Measurements from ENCODE around the gene DGCR8. TPM values are rescaled to one million over a fixed set of nuclear protein-coding genes. Genes with fewer than 3 reads are reported as not detected.

Gene DGCR8
- total and polyA plus RNA-seq, 2 experiments from 2014 or later = 15.1 to 23.8 TPM

DNA sequence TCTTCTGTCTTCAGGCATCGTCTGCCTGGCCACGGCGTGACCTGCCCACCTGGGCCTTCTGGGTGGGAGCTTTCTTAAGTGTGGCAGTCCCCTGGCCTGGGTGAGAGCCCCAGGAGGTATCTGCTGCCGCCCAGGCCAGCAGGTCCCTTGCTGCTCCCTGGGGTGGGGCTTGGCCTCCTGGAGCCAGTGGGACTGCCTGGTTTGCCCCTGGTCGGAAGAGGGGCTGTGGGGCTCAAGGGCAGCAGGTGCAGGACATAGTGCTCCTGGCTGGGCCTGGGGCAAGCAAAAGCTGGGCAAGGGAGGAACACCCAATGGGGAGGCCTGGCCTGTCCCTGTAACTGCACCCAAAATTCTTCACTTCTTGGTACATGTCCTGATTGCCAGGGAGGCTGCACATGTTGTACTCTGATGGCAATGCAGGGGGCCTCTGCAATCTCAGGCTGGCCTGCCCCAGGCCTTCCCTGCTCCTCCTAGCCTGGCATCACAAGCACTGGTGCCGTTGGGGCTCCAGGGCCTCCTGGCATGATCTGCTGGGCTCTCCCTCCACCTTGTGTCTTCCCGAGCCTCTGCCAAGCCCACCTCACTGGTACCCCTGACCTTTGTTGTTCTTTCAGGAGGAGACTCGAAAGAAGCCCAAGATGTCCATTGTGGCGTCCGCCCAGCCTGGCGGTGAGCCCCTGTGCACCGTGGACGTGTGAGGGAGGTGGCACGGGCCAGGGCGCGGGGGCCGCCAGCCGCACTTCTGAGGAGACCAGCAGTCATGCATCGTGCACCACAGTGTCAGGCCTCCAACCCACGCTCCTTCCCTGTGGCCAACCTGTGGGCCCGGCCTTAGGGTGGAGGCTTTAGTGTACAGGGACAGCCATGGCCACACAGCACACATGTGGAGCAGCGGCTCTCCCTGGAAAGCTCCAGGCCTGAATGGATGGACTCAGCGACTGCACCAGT lies 29.6 kb downstream of the DGCR8 start:
- TF ChIP-seq, protein P1, sequence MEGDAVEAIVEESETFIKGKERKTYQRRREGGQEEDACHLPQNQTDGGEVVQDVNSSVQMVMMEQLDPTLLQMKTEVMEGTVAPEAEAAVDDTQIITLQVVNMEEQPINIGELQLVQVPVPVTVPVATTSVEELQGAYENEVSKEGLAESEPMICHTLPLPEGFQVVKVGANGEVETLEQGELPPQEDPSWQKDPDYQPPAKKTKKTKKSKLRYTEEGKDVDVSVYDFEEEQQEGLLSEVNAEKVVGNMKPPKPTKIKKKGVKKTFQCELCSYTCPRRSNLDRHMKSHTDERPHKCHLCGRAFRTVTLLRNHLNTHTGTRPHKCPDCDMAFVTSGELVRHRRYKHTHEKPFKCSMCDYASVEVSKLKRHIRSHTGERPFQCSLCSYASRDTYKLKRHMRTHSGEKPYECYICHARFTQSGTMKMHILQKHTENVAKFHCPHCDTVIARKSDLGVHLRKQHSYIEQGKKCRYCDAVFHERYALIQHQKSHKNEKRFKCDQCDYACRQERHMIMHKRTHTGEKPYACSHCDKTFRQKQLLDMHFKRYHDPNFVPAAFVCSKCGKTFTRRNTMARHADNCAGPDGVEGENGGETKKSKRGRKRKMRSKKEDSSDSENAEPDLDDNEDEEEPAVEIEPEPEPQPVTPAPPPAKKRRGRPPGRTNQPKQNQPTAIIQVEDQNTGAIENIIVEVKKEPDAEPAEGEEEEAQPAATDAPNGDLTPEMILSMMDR (IDR thresholded peaks at IDR 0.05; ENCODE audit: low read depth, low read length) = no peak
- Histone ChIP-seq H3K27me3 (no peaks in the 10 kb centered on the region), H3K36me3 (peaks cover 38% of the 10 kb centered on the region), H3K4me3 (no peak overlapping the region), H3K9me3 (ENCODE audit: low read depth) (no peaks in the 10 kb centered on the region), H3K4me1 (ENCODE audit: low read depth) (no peaks in the 10 kb centered on the region), H3K27ac (peak overlapping the region; percentile 78)
- no peak for DNase-seq (ENCODE audit: low read depth in 1 of 2, low spot score in 1 of 2)

DNA sequence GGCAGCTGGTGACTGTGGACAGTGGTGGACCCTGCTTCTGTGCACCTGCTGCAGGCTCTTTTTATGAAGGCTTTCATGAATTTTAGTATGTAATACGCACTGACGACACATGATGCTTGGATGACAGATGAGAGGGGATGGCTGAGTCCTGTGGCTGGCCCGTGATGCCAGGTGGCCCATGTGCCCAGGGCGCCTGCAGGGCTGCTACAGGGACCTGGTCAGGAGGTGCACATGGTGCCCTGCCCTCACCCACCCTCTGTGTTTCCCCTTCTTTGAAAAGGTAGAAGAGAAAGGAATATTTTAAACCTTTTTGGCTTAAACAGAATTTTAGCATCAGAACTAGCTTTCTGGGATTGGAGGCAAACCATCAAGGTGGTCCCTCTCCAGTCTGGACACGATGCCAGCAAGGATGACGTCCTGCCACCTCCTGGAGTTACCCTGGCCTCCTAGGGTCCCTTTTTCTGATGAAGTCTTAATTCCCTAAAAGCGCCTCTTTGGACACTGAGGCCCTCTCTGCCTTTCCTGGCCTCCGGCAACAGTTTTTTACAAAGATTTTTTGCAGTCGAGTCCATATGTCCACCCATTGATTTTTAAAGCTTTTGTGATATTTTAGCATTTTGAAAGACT lies 30.4 kb downstream of the DGCR8 start:
- Histone ChIP-seq H3K27ac (peak overlapping the region; percentile 78), H3K9me3 (ENCODE audit: low read depth) (no peaks in the 10 kb centered on the region), H3K4me1 (ENCODE audit: low read depth) (no peaks in the 10 kb centered on the region), H3K4me3 (no peak overlapping the region), H3K36me3 (peaks cover 36% of the 10 kb centered on the region), H3K27me3 (no peaks in the 10 kb centered on the region)
- TF ChIP-seq, protein P1 (IDR thresholded peaks at IDR 0.05; ENCODE audit: low read depth, low read length) = no peak
- DNase-seq (ENCODE audit: low read depth in 1 of 2, low spot score in 1 of 2) = no peak

- Histone ChIP-seq H3K4me3 (no peak overlapping the region), H3K27me3 (no peaks in the 10 kb centered on the region), H3K9me3 (ENCODE audit: low read depth) (no peaks in the 10 kb centered on the region), H3K27ac (peak overlapping the region; percentile 78), H3K36me3 (peaks cover 31% of the 10 kb centered on the region), H3K4me1 (ENCODE audit: low read depth) (peaks cover 2% of the 10 kb centered on the region)
- DNase-seq (ENCODE audit: low read depth in 1 of 2, low spot score in 1 of 2) = peak; percentile 21 to 37
- TF ChIP-seq, protein P1 (IDR thresholded peaks at IDR 0.05; ENCODE audit: low read depth, low read length) = peak; percentile 38
Measured at GRCh38 chr22:20111045-20111688, 31.1 kb downstream of the DGCR8 start.

- no peaks in the 10 kb centered on the region for H3K27me3 ChIP-seq
- peaks cover 4% of the 10 kb centered on the region for H3K4me1 ChIP-seq (ENCODE audit: low read depth)
- TF ChIP-seq, protein P1 (IDR thresholded peaks at IDR 0.05; ENCODE audit: low read depth, low read length) = no peak
- DNase-seq (ENCODE audit: low read depth in 1 of 2, low spot score in 1 of 2) = no peak
- peaks cover 23% of the 10 kb centered on the region for H3K36me3 ChIP-seq
- peak overlapping the region; percentile 78 for H3K27ac ChIP-seq
- H3K9me3 ChIP-seq (ENCODE audit: low read depth) = no peaks in the 10 kb centered on the region
- H3K4me3 ChIP-seq = no peak overlapping the region
Measured at GRCh38 chr22:20111689-20112622, 31.9 kb downstream of the DGCR8 start.

Data from cardiac muscle cell (in vitro differentiated cells and primary cell).